ENCODE data around the gene TIMM17A.

DNA sequence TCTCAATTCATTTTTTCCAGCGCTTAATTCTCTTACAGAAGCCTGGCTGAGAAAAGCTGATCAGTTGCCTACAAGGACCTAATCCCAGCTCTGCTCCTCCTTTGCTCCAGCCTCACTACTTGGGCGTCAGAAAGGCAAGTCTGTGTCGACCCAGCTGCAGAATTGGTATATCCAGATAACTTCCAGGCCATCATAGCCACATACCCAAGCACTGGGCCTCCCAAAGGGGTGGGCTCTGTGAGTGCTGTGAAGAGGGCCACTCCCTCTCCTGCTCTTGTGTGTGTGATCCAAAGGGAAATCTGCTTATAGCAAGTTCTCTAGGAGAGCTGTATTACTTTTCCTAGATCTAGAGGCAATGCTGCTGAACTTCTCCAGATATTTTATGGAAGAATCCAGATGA is 27.0 kb upstream of the TIMM17A start:
- no peak for TF ChIP-seq POLR2A (IDR thresholded peaks at IDR 0.05)
- TF ChIP-seq, protein P1, sequence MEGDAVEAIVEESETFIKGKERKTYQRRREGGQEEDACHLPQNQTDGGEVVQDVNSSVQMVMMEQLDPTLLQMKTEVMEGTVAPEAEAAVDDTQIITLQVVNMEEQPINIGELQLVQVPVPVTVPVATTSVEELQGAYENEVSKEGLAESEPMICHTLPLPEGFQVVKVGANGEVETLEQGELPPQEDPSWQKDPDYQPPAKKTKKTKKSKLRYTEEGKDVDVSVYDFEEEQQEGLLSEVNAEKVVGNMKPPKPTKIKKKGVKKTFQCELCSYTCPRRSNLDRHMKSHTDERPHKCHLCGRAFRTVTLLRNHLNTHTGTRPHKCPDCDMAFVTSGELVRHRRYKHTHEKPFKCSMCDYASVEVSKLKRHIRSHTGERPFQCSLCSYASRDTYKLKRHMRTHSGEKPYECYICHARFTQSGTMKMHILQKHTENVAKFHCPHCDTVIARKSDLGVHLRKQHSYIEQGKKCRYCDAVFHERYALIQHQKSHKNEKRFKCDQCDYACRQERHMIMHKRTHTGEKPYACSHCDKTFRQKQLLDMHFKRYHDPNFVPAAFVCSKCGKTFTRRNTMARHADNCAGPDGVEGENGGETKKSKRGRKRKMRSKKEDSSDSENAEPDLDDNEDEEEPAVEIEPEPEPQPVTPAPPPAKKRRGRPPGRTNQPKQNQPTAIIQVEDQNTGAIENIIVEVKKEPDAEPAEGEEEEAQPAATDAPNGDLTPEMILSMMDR (IDR thresholded peaks at IDR 0.05) = no peak
- TF ChIP-seq POLR2AphosphoS5 (IDR thresholded peaks at IDR 0.05) = no peak

Measured in breast epithelium (tissue), 3 donors.